Measurements from ENCODE around the gene HCFC1R1.

Gene HCFC1R1

GRCh38 chr16:2991566-2992261 lies 32.0 kb downstream of the HCFC1R1 start:
- DNase-seq: no peak

GRCh38 chr16:2990891-2991290 lies 32.9 kb downstream of the HCFC1R1 start:
- no peak for DNase-seq

GRCh38 chr16:2988590-2989099 lies 35.1 kb downstream of the HCFC1R1 start:
- no peak for DNase-seq

GRCh38 chr16:2987833-2988232 lies 35.9 kb downstream of the HCFC1R1 start:
- no peak for DNase-seq

GRCh38 chr16:2987286-2987685 lies 36.5 kb downstream of the HCFC1R1 start:
- DNase-seq: no peak

GRCh38 chr16:2986623-2987188 lies 37.0 kb downstream of the HCFC1R1 start:
- no peak for DNase-seq

- no peak for DNase-seq
Measured at GRCh38 chr16:2985893-2986355, 37.8 kb downstream of the HCFC1R1 start.

DNA sequence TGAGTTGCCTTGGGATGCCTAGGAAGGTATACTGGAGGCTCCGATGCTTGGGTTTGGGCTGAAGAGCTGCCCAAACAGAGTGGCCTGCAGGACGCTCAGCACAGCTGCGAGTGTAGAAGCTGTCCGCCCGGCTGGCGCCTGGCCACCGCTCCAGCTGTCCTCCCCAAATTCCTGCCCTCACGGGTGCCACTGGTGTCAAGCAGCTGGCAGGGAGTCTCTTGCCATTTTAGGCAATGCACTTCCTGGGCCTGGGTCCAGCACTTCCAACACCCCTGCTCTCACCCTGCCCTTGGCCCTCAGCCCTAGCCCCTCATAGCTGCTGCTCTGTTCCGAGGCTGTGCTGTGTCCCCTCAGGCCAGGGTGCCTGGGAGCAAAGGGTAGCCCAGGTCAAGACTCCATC lies 38.3 kb downstream of the HCFC1R1 start:
- DNase-seq: no peak

- peak; percentile 62 to 79 for DNase-seq
Measured at GRCh38 chr16:2983706-2984136, 40.0 kb downstream of the HCFC1R1 start.

DNA sequence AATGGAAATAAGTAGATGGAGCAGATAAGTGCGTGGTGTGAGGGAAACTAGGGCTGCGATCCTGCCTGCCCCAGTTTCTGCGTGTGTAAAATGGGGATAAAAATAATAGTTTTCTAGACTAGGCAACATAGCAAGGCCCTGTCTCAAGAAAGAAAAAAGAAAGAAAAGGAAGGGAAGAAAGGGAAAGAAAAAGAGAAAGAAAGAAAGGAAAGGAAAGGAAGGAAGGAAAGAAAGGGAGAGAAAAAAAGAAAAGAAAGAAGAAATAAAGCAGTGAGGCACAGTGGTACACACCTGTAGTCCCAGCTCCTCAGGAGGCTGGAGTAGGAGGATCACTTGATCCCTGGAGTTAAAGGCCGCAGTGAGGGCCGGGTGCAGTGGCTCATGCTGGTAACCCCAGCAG lies 41.3 kb downstream of the HCFC1R1 start:
- no peak for DNase-seq

DNA sequence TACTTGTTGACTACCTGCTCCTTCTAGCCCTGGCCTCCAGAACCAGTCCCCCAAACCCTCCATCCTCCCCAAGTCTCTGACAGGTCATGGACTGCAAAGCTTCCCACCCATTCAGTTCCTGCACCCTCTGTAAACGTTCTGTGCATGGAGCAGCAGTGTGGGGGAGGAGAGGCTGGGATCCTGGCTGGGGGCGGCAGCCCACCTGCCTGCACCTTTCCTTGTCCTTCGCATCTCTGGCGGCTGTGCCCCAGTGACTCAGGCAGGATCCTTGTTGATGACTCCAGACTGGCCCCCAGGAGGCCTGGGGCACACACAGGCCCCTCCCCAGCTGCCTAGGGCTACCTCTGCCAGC lies 41.9 kb downstream of the HCFC1R1 start:
- DNase-seq: no peak

DNA sequence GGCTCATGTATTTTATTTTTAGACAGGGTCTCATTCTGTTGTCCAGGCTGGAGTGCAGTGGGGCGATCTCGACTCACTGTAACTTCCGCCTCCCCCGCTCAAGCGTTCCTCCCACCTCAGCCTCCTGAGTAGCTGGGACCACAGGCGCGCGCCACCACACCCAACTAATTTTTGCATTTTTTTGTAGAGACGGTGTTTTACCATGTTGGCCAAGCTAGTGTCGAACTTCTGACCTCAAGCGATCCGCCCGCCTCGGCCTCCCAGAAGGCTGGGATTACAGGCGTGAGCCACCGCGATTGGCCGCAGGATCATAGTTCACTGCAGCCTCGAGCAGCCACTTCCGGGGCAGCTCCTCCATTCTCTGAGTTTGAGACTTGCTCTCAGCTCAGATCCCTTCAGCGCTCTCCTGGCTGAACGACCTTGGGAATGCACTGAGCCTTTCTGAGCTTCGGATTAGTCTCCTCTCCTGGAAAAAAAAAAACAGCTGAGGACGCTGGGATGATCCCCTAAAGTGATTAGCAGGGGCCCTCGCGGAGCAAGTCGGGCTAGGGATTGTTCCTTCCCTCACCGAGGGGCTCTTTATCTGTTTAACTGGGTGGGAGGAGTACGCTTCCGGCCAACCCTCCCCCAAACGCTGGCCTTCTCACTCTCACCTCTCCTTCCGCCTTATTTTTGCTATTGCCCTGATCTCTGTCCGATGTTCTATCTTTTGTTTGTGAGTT lies 42.4 kb downstream of the HCFC1R1 start:
- no peak for DNase-seq

DNA sequence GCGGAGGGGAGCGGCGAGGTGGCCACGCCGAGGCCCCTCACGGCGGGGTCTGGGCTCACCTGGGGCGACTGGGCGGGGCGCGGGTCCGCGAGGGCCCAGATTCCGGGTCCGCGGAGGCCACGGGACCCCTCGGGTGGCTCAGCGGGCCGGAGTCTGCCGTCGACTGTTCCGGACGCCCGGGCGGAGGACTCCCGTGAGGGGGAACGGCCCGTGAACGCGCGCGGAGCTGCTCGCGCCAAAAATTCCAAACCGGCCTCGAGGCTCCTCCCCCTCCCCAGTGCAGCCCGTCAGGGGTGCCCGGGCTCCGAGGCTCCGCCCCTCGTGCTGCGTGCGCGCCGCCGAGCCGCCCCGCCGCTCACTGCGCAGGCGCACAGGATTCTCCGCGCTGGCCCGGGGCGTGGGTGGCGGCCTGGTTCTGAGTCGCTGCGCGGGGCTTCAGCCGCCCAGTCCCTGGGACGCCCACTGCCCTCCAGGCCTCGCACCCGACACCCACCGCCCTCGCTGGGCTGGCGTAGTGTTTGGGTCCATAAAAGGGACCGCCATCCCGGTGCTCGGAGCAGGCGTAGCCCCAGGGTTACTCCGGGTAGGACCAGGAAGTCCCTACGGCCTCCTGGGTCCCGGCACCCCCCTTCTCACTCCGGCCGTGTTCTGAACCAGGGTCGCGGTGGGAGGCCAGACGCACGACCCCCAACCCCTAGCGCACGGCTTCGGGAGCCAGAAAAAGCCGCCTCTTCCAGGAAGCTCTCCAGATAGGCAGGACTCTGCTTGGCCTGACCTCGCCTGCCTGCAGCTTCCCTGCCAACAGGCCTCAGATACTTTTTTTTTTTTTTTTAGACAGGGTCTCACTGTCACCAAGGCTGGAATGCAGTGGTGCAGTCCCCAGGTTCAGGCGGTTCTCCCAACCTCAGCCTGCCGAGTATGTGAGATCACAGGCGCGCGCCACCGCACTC lies 43.2 kb downstream of the HCFC1R1 start, which contains the start of gene PKMYT1:
TSS of gene PKMYT1 (minus strand) at position 220 of the 950 bp plus-strand sequence. CDS start 789 bp downstream, outside the sequence.
- peak; percentile 87 to 93 for DNase-seq

DNA sequence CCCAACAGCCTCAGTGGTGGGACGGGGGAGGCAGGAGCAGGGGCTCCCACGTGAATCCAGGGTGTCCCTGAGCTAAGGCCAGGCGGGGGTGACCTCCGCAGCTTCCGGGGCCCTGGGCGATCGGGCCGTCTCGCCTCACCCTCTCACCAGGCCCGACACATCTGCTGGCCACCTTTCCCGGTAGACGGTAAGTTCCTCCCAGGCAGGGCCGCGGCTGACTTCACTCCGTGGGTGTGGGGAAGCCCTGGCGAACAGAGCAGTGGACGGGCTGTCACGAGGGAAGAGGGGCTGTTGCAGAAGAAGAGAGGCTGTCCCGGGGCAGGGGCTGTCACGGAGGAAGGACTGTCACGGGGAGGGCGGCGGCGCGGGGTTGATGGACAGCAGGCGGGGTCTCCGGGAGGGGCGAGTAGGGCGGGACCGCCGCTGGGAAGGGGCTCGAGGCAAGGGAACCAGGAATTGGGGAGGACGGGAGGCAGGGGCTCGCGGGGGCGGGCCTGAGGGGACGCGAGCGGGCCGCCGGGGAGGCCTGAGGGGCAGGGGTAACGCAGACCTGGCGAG lies 44.0 kb downstream of the HCFC1R1 start:
- DNase-seq: no peak

DNA sequence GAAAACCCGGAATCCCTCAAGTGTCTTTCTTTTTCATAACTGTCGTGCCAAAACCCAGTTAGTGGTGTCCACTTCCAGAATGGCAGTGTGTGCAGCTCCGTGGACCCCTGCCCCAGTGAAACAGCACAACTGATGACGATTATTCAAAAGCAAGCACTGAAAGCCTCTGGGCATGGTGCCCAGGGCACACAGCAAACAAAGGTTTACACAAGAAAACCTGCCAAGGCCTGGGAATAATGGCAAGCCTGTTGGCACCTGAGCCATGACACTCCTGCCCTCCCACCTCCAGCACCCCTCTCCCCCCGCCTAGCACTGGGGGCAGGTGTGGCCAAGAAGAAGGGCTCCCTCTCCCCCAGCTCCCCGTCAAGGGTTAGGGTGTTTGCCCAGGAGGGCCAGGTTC lies 46.3 kb downstream of the HCFC1R1 start:
- no peak for DNase-seq

DNA sequence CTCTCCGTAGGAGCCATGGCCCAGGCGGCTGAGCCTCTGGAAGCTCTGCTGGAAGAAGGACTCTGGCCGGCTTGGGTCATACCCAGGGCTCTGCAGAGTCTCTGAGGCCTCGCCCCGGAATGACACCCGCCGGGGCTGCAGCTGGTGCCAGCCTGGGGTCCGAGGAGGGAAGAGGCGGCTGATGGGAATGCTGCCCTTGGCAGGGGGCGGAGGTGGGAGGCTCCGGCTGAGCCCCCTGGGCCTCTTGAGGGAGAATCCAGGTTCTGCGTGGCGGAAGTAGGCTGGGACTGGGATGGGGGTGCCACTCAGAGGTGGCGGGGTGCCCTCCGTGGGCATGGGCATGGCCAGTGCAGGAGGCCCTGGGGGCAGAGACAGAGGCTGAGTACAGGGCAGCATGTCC lies 47.1 kb downstream of the HCFC1R1 start:
- DNase-seq: no peak

DNA sequence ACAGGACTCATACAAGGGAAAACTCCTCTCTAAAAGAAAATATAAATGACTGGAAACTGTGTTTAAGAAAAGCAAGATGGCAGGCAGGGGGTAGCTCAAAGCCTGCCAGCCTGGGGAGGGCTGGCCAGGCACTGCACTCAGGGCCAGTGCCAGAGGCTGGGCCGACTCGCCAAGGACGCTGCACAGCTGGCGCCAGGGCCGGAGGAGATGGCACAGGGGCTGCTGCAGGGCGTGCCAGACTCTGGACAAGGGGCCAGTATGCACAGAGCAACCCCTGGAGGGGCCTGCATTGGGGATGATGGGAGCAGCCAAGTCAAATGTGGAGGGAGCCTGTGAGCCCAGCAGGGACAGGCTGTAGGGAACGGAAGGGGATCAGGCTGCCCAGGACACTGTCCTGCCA lies 47.5 kb downstream of the HCFC1R1 start:
- DNase-seq: no peak

DNA sequence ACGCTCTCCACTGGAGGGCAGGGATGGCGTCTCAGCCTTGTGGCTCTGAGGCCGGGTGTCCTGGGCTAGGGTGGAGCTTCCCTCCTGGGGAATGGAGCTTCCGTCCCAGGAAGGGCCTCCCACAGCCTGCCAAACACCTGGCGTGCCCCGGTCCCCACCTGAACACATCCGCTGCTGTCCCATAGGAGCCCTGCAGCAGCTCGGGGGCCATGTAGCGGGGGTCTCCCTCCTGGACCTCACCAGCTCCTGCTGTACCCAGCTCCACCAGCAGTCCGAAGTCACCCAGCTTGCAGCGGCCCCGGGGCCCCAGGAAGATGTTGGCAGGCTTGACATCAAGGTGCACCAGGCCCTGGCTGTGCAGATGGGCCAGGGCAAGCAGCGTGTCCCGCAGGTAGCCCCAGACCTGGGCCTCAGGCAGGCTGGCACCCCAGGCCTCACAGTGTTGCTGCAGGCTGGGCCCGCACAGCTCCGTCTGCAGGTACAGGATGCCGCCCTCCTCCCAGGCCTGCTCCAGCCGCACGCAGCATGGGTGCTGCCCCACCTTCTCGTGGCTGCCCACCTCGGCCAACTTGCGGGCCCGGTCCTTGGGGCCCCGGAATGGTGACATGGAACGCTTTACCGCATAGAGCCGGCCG lies 48.5 kb downstream of the HCFC1R1 start:
- DNase-seq: no peak

DNA sequence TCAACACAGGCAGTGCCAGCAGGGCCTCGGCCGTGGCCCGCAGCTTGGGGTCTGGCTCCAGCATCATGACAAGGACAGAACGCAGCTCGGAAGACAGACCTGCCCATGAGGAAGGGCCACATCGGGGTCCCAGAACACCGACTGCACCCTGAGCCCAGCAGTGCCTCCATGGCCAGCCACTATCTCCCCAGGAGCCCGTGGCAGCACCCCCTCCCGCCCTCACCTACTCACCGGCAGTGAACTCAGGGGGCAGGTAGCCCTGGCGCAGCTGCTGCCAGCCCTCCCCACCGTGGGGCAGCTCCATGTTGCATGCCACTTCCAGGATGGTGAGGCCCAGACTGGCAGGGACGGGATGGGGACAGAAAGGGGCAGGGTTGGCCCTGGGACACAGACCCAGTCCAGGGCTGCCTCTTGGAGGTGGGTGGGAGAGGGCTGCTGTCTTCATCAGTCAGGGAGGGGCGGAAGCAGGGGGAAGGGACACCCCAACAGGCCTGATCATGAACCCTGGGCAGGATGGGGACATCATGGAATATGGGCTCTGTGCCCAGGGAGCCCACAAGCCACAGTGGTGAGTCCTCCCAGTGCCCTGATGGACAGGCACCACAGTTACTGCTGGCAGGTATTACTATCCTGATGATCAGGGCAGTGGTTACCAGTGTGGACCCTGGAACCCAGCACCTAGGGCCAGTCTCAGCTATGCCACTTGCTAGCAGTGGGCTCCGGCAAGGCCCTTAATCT lies 49.3 kb downstream of the HCFC1R1 start:
- no peak for DNase-seq

GRCh38 chr16:2973605-2974318 lies 50.0 kb downstream of the HCFC1R1 start:
- no peak for DNase-seq
